Activated CD8-positive, alpha-beta memory T cell treated with anti-CD3 and anti-CD28 coated beads, Interleukin-2, amount 50 U/mL, for 48 hours (primary cell): Measurements from ENCODE around the gene TRPM2.

Experiments
- DNase-seq: peaks from one replicate; pipeline ENCODE4 v3.0.0-alpha.2; 2020

Gene TRPM2

DNA sequence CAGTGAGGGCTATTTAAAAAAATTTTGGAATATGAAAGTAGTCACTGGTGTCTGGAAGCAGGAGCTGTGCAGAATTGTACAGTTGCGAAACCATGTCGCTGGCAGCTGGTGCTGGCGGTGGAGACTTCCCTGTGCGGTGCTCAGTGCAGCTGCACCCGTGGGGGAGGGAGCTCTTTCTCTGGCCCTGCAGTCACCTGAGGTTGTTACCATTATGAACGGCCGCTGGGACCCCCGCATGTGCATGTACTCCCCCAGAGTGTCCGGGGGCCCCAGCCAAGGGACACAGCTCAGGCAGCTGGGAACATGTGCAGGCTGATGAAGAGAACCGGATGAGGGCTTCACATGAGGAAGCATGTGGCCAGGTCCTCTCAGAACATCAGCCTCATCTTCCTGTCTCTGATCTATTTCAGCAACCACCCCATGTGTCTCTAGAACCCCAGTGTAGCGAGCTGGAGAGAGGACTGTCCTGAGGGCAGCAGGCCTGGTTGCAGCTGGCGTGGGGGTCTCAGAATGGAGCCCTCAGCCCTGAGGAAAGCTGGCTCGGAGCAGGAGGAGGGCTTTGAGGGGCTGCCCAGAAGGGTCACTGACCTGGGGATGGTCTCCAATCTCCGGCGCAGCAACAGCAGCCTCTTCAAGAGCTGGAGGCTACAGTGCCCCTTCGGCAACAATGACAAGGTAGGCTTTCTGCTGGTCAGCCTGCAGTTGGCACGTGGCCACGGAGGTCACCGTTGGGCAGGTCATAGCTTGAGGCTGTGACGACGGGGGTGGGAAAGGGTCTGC, at the start of gene TRPM2:
TRPM2 (plus strand) TSS at position 431 of the 780 bp plus-strand sequence; CDS start at position 511, 80 bp downstream.
- DNase-seq: no peak

- DNase-seq: no peak
These were observed 49.3 kb upstream of the TRPM2 start for GRCh38 chr21:44304011-44304616.

- no peak for DNase-seq
These were observed 48.5 kb upstream of the TRPM2 start for GRCh38 chr21:44304877-44305293.

GRCh38 chr21:44305691-44306090, 47.7 kb upstream of the TRPM2 start:
- DNase-seq: no peak

- no peak for DNase-seq
These were observed 46.3 kb upstream of the TRPM2 start for GRCh38 chr21:44306936-44307704.

DNA sequence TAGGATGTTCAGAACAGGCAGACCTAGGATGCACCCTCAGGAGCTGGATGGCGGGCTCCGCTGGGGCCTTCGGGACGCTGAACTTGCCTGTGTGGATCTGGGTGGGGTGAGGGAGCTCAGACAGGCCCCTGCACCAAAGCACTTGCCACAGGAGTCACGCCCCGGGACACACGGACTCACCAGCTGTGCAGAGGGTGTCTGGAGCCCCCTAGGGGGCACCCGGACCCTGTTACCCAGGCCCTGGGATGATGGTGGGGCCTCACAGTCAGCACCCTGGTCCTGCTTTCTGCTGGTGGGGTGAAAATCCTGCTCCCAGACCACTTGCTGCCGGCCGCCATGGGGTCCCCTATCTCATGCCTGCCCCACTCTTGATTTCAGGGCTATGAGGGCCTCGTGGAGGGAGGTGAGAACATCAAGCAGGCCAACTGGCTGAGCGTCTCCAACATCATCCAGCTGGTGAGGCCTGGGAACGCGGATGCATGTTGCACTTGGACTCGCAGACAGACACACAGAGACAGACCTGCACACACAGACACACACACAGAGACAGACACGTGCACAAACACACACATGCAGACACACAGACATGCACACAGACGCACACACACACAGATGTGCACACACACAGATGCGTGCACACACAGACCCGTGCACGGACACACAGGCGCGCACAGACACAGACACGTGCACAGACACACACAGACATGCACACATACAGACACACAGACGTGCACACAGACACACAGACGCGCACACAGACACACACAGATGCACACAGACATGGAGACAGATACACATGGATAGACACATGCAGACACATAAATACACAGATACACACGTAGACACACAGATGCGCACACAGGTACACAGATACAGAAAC, 42.6 kb upstream of the TRPM2 start:
- no peak for DNase-seq

- DNase-seq: no peak
These were observed 41.3 kb upstream of the TRPM2 start for GRCh38 chr21:44312089-44312488.

DNA sequence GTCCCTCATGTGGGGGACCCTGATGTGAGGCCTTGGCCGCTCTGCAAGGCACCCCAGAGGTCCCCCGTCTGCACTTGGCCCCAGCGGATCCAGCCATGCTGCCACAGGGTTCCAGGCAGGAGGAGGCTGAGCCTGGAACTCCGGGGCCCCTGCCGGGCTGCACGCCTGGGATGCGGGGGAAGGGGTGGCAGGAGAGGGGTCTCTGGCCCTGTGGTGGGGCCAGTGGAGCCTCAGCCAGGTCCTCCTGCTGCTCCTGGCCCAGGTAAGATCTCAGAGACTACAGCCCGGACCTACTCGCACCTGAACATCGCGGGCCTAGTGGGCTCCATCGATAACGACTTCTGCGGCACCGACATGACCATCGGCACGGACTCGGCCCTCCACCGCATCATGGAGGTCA, 40.7 kb upstream of the TRPM2 start:
- DNase-seq: no peak

GRCh38 chr21:44313451-44313850, 40.0 kb upstream of the TRPM2 start:
- no peak for DNase-seq

- DNase-seq: no peak
These were observed 39.3 kb upstream of the TRPM2 start for GRCh38 chr21:44314128-44314527.

- no peak for DNase-seq
These were observed 38.9 kb upstream of the TRPM2 start for GRCh38 chr21:44314561-44314960.

DNA sequence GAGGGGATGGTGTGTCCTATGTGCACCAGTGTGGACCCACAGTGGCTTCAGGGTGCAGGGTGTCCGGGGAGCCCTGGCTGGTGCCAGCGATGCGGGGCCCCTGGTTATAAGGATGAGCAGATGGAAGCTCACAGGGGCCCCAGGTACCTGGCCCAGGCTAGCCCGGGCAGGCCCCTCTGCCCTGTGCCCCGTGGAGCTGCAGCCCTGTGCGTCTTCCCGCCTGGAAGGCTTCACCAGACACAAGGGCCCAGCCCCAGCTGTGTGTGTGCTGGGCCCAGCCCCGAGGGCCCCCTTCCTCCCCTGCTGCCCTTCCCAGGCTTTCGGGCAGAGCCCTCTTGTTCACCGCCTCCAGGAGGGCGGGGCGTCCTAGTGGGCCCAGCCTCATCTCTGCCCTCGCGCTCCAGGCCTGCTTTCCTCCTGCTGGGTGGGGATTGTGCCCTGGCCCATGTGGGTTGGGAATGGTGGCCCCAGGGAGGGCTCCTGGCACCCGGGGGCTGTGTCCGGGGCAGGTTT, 37.7 kb upstream of the TRPM2 start:
- DNase-seq: no peak

DNA sequence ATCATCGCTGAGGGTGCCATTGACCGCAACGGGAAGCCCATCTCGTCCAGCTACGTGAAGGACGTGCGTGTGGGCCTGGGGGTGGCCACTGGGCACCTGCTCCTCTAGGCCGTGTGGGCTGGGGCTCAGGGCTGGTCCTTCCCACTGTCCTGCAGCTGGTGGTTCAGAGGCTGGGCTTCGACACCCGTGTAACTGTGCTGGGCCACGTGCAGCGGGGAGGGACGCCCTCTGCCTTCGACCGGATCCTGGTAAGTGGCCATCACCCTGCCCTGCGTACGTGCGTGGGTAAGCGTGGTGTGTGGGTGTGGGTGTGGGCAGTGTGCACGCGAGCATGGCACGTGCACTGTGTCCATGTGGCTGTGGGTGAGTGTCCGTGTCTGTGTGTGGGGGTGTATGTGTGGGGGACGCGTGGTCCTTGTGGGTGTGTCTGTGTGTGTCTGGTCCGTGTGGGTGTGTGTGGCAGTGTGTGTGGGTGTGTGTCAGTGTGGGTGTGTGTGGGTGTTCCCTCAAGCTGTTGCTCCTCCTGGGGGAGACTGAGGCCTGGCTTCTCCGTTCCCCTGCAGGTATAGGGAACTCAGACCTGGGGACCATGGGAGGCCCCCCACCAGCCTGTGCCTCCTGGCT, 37.0 kb upstream of the TRPM2 start:
- DNase-seq: no peak

DNA sequence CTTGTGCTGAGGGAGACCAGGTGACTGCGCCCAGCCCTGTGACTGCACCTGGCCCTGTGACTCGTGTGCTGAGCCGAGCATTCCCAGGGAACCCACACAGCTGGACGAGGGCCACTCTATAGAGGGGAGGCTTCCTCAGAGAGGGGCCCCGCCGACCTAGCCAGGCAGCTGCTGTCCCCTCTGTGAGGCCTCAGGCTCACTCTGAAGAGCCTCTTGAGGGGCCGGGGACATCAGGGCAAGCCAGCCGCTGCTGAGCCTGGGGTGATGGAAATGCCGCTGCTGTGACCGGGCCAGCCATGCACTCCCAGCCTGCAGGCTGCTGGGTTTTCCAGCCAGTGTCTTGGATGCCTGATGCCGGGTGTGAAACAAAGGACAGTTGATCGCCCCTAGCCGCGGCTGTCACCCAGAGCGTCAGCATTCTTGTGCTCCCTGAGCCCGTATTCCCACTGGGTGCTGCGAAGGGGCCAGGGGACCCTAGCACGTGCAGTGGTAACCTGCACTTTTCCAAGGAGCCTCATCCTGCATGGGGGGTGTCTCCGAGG, 36.1 kb upstream of the TRPM2 start:
- DNase-seq: no peak

- no peak for DNase-seq
These were observed 35.5 kb upstream of the TRPM2 start for GRCh38 chr21:44317871-44318270.

DNA sequence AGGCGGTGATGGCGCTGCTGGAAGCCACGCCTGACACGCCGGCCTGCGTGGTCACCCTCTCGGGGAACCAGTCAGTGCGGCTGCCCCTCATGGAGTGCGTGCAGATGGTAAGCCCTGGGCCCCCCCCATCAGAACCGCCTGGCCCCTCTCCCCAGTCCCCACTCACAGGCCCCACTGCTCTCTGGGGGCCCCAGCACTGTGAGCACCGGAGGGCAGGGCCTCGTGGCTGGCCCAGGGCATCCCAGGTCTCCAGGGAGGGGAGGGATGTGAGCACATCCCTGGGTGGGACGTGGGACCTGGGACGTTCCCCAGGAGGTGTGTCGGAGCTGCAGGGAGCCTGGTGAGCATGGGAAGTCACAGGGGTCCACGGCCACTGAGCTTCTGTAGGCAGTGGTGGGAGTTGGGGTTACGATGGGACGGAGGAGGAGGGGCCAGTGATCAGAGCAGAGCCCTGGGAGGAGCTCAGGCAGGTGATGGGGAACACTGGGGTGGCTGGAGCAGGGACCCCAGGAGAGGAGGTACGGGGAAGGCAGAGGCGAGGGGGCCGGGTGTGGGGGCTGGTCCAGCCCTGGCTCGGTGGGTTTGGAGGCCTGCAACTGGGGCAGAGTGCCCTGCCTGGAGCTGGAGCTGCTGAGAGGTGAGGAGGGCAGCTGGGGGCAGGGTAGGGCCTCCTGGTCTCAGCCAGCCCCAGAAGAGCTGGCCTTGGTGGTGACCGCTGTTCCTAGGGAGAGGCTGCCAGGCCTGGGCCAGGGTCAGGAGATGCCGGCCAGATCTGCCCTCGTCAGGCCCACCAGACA, 34.7 kb upstream of the TRPM2 start:
- no peak for DNase-seq

DNA sequence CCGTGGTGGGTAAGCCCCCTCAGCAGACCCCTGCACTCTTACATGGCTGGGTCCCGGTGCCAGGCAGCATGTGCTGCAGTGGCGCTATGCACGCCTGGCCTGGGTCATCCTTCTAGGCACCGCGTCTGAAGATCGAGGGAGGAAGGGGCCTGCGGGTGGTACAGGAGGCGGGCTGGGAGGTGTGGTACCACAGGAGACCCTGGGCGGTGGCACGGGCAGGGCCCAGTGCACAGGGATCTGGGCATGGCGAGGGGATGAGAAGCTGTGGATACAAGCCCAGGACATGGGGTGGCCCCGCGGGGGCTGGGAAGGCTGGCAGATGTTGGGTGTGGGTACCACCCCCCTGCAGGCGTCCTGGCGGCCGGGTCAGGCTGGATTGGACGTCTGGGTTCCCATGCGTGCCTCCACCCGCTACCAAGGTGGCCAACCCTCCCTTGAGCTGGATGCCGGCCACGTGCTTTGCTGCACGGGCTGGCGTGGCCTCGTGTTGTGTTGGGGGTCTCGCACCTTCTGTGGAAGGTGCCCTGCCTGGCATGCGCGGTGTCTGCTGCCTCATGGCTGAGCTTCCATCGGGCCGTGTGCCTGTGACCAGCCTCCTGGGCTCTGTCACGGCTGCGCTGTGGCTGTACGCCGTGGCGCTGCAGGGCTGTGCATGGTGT, 33.9 kb upstream of the TRPM2 start:
- DNase-seq: no peak

DNA sequence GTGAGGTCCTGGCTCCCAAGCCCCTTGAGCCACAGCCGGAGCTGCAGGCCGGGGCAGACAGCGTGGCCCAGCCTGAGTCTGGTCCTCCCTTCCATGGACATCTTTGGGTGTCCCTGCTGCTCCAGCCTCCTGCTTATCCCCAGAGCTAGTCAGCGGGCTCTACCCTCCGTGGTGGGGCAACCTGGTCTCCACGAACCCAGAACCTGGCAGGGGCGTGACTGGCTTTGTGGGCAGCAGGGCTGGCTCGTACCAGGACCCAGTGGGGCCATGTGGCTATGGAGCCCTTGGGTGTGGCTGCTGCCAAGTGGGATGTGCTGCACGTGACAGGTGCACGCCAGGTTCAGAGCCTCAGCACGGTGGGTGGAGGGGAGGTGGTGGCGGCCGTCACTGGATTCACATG, 32.6 kb upstream of the TRPM2 start:
- no peak for DNase-seq

- no peak for DNase-seq
These were observed 31.5 kb upstream of the TRPM2 start for GRCh38 chr21:44321846-44322450.
